RCC 7860 (cell line): Measurements from ENCODE around the gene MARK2.
"Not testable (repeated sequence)": the region's sequence is repeated elsewhere in the genome, so short reads cannot be mapped to it uniquely, and the experiment has no call there.

Experiments
- DNase-seq: peaks from one replicate; pipeline ENCODE4 v3.0.0-alpha.2; 2015; ENCODE audit warnings: low spot score
- FAIRE-seq: peaks from 2 replicates; lab custom pipeline; 2012; peaks lifted over from hg19 to GRCh38; lab: Jason Lieb, UNC

MARK2 gene

DNA sequence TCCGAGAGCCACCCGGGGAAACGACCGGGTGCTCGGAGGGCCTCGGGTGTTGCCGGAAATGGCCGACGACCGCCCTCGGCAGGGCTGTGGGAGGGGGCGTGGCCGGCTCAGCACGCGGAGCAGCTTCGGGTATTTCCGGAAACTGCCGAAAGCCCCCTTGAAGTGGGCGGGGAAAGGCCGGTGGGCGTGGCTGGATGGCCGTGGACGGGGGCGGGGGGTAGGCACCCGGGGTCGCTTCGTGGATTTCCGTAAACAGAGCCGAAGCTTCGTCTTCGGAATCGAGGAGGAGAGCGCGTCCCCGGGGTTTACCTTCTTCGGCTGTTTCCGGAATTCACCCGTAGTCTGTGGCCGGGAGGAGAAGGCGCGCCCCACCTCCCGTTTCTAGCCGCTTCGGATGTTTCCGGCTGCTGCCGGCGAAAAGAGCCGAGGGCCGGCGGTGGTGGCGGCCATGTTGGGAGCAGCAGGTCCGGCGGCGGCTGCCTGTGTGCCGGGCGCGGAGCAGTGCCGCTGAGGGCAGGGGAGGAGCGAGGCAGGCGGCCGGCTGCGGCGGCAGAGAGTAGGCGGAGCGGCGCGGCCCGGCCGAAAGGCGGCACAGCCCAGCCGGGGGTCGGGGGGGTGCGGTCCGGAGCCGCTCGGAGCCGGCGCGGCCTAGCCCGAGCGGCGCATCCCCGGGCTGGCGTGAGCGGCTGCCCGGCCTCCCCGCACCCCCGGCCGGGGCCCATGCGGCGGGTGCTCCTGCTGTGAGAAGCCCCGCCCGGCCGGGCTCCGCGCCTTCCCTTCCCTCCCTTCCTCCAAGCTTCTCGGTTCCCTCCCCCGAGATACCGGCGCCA, at the start of gene MARK2:
Gene MARK2 (plus strand): TSS at position 433 of the 830 bp plus-strand sequence. CDS start 397 bp downstream, at position 830.
- DNase-seq: peak; percentile 95
- FAIRE-seq: peak; percentile 82

DNA sequence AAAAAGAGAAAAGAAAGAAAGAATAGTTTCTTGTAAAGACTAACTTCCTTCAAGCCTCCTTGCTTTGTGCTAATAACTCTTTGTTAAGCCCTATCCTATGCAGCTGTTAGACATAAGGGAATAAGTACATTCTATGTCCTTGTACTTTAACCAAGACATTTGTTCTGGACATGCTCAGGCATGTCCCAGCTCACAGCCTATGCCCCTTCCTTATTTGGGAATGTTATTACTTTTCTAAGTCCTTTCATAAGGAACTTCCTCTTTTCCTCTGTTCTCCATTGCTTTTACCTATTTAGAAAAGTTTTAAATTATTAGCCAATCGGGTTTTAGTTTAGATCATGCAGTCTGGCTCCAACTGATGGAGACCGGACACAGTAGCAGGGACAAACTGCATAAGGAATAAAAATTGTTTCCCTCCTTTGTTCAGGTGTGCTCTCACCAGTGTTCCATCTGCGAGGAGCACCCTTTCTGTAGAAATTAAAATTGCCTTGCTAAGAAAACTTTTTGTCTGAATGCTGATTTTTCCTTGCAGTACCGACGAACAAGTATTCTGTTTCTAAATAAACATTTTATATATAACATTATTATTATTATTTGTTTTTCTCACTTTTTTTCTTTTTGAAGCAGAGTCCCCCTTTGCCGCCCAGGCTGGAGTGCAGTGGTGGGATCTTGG, 47.3 kb upstream of the MARK2 start:
- no peak for DNase-seq
- FAIRE-seq: no peak

DNA sequence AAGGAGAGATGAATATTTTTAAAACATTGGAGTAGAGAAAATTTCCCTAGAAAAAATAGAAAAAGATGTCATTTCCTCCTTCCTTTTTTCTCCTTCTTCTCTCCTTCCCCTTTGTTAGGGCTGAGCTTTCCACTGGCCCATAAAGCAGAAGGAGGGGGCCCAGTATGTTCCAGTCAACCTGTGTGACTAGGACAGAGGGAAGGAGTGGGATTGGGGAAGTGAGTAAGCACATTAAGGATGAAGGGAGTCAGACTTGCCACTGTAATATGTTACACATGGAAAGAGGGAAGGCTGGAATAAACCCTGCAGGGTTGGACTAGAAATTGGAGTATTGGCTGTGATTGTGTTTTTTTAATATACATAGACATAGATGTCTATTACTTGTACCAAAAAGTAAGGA, 45.7 kb upstream of the MARK2 start:
- FAIRE-seq (no peak), DNase-seq (no peak)

DNA sequence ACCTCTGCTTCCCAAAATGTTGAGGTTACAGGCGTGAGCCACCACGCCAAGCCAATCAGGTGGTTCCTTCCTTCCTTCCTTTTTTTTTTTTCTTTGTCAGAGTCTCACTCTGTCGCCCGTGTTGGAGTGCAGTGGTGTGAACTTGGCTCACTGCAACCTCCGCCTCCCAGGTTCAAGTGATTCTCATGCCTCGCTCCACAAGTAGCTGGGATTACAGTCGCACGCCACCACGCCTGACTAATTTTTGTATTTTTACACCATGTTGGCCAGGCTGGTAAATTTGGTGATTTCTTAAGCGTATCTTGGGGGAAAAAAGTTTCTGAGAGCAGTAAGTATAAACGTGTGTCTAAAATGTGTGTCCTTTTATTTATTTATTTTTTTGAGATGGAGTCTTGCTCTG, 43.8 kb upstream of the MARK2 start:
- DNase-seq (no peak), FAIRE-seq (no peak)

DNA sequence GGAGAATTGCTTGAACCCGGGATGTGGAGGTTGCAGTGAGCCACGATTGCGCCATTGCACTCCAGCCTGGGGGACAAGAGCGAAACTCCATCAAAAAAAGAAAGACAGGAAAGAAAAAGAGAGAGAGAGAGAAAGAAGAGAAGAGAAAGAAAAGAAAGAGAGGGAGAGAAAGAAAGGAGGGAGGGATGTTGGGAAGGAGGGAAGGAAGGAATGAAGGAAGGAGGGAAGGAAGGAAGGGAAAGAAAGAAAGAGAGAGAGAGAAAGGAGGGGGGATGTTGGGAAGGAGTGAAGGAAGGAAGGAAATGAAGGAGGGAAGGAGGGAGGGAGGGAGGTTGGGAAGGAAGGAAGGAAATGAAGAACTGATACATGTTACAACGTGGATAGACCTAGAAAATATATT, 38.0 kb upstream of the MARK2 start:
- no peak for FAIRE-seq
- no peak for DNase-seq

DNA sequence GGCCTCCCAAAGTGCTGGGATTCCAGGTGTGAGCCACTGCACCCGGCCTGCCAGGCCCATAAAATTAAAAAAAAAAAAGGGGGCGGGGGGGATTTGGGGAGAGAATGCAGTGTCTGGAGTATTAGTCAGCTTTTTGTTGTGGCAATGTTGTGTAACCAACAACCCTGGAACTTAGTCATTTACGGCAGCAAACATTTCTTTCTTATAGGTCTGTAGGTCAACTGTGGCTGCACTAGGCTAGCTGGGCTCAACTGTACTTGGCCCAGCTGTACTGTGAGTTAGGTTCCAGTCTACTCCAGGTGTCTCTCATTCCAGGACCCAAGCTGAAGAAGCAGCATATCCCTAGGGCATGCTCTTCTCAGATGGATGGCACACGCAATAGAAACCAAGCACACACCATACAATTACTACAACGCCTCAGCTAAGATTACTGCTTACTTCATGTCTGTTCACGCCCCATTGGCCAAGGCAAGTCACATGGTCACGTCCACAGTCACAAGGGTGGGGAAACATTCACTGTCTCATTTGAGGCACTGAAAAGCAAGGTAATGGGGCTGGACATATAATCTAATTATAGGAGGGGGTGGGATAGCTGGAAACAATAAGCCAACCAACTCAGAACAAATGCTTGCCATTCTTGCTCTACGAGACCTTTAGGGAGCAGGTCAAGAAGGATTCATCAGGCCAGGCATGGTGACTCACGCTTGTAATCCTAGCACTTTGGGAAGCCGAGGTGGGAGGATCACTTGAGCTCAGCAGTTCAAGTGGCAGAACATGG, 36.1 kb upstream of the MARK2 start:
- FAIRE-seq (no peak), DNase-seq (peak; percentile 45)

DNA sequence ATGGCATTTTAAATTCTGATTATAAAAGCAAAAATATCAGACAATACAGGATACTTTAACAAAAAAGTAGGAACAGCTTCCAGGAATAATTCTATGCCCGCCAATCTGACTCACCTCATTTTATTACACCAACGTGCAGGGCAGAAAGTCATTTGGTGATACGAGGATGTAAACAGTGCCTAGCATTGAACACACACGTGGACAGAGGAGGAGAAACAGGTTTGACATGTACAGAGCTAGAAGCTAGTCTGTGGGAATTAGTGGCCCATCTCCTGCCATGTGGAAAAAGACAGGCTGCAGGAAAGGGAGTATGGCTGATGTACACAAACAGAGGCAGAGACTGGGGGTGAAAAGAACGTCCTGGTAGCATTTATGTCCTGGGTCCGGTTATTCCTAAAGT, 34.7 kb upstream of the MARK2 start:
- FAIRE-seq: no peak
- DNase-seq: no peak

DNA sequence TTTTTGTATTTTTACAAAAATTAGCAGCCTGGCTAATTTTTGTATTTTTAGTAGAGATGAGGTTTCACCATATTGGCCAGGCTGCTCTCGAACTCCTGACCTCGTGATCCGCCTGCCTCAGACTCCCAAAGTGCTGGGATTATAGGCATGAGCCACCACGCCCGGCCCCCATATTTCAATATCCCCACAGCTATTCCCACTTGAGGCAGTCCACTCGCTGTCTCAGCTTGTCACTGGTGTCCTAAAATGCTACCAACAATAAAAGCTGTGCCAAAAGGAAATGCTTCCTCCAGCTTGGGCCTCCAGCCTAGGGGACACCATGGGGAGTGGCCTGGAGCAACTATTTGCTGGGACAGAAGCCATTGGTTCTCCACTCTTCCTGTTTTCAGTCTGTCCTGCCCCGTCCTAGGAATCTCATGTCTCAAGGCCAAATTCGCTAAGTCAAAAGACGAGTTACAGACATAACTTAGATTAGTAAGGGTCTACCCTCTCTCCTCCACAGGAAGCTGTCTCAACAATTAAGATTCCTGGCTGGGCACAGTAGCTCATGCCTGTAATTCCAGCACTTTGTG, 33.0 kb upstream of the MARK2 start:
- DNase-seq (no peak), FAIRE-seq (no peak)

DNA sequence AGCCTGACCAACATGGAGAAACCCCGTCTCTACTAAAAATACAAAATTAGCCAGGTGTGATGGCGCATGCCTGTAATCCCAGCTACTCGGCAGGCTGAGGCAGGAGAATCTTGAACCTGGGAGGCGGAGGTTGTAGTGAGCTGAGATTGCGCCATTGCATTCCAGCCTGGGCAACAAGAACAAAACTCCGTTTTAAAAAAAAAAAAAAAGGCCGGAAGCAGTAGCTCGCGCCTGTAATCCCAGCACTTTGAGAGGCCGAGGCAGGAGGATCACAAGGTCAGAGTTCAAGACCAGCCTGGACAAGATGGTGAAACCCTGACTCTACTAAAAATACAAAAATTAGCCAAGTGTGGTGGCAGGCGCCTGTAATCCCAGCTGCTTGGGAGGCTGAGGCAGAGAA, 28.5 kb upstream of the MARK2 start:
- FAIRE-seq: not testable (repeated sequence)

DNA sequence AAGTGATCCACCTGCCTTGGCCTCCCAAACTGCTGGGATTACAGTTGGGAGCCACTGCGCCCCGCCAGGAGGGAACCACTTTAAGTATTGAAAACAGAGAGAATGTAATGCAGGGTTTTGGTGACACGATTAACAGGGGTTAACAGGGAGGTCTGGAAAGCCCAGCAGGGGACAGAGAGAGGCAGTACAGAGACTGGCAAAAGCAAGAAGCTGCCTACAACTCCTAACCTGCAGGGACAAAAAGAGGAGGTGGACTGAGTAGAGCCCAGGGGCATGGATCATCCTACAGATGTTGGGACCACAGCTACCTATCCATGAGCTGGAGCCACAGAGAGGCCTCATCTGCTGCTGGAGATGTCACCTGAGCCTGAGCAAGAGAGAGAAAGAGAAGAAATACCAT, 27.4 kb upstream of the MARK2 start:
- no peak for DNase-seq
- FAIRE-seq: no peak

More for the DNA sequence above, 28.5 kb upstream of the MARK2 start:
- not testable (repeated sequence) for DNase-seq

DNA sequence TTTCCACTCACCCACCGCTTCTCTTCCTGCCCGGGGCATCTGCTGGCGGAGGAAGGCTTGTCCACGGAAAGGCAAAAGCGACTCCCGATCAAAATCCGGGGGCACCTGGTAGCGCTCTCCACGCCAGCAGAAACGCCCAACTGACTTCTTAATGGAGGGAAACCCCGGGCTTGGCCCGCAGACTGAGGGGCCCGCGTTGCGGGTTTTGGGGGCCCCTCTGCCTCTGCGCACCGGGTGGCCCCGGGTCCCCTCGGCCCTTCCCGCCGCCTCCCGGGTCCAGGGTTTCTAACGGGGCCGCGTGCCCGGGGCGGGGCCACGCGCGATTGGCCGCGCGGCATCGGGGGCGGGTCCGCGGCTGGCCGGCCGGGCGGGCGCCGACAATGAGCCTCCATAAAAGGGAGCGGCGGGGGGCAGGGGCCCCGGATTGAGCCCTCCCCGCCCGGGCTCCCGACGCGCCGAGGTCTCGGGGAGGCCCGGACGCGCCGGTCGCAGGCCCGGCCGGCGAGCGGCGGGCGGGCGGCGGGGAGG, 25.8 kb upstream of the MARK2 start, which contains the start of gene SPINDOC:
Gene SPINDOC (plus strand): TSS at position 422 of the 528 bp plus-strand sequence. CDS start 231 bp downstream, outside the sequence.
- DNase-seq (peak; percentile 32), FAIRE-seq (no peak)

DNA sequence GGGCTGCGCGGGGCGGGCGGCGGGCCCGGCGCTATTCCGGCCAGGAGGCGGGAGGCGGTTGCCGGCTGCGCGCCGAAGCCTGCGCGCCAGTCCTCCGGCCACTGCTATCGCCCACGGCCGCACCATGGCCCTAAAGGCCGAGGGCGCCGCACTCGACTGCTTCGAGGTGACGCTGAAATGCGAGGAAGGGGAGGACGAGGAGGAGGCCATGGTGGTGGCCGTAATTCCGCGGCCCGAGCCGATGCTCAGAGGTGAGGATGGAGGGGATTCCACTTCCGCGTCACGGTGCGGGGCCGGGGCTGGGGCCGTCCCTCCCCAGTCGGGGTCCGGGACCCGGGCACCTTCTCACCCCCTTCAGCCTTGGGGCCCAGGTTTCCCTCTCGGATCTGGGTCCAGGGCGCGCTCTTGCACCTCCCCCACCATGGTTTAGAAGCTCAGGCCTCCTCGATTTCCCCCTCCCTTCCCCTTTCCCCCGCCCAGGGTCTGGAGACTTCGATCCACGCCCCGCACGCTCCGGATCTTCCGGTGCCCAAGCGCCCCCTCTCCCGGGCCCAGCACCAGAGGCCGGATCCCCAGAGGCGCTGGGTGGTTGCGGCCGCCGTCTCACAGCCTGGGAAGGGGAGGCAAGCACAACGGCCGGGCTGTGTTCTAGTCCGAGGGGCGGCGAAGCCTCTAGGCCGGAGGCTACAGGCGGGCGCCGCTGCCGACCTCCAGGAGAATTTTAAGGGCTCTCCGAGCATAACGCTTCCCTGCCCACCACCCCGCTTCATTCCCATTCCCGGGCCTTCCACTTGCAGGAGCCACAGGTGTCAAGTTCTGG, 25.1 kb upstream of the MARK2 start:
- DNase-seq (no peak), FAIRE-seq (no peak)

DNA sequence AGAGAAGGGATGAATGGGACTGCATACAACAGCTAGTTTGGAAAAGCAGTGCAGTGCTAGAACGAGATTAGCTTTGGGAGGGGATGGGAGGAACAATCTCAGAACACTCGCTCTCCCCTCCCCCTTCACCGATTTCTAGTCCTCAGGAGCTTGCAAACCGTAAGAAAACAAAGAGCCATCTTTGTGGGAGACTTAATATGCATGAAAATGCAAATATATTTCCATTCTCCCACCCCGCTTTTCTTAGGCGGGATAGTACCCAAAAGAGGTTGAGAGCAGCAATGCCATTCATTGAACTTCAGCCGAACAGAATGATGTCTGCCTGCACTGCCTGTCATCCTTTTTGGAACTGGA, 24.6 kb upstream of the MARK2 start:
- no peak for DNase-seq
- no peak for FAIRE-seq

DNA sequence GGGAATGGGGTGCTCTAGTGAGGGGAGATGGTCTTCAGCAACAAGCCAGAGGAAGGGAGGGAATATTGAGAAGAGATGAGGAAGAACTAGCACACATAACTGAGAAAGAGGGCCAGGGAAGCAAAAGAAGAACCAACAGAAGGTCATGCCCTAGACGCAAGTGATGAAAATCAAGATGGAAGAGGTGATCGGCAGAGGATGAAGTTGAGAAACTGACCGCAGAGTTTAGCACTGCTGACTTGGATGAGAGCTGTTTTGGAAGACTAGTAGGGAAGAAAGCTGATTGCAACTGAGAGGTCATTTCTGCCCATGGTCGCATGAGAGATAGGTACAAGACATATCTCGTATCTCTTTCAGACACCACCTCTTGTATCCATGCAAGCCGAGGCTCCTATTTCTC, 22.7 kb upstream of the MARK2 start:
- no peak for FAIRE-seq
- no peak for DNase-seq

DNA sequence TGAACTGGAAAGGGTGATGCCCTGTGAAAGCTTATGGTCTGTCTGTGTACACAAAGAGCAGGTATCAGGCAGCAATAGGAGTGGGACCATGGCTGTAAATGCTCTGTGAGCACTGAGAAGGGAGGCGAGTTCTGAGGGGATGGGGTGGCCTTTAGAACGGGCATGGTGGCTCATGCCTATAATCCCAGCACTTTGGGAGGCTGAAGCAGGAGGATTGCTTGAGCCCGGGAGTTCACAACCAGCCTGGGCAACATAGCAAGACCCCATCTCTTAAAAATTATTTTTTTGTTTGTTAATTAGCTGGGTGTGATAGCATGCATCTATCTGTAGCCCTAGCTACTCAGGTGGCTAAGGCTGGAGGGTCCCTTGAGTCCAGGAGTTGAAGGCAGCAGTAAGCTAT, 22.2 kb upstream of the MARK2 start:
- FAIRE-seq (no peak), DNase-seq (no peak)

DNA sequence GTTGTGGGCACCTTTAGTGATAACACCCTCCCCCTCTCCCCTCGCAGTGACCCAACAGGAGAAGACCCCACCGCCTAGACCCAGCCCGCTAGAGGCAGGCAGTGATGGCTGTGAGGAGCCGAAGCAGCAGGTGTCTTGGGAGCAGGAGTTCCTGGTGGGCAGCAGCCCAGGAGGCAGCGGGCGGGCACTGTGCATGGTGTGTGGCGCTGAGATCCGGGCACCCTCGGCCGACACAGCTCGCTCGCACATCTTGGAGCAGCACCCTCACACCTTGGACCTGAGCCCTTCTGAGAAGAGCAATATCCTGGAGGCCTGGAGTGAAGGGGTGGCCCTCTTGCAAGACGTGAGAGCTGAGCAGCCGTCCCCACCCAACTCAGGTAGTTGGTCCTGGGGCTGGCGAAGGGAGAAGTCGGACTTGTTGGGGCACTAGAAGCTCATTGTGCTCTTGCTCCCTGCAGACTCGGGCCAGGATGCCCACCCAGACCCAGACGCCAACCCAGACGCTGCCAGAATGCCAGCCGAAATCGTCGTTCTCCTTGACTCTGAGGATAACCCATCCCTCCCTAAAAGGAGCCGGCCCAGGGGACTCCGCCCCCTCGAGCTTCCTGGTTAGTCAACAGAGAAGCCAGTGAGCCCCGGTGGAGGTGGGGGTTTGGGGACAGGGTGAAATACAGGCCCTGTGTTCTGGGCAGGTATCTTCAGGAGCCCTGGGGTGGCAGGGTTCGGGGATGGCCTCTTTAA, 21.0 kb upstream of the MARK2 start:
- DNase-seq (no peak), FAIRE-seq (no peak)

DNA sequence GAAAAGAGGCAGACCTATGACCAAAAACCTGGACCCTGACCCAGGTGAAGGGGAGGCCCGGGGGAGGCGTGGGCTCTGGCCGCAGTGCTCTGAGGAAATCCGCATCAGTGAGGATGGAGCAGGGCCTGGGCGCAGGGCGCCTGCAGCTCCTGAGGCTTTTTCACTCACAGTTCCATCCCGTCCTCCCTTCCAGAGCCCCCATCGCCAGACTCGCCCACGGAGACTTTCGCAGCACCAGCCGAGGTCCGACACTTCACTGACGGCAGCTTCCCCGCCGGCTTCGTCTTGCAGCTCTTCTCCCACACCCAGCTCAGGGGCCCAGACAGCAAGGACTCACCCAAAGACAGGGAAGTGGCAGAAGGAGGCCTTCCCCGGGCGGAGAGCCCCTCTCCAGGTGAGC, 20.3 kb upstream of the MARK2 start:
- no peak for FAIRE-seq

DNA sequence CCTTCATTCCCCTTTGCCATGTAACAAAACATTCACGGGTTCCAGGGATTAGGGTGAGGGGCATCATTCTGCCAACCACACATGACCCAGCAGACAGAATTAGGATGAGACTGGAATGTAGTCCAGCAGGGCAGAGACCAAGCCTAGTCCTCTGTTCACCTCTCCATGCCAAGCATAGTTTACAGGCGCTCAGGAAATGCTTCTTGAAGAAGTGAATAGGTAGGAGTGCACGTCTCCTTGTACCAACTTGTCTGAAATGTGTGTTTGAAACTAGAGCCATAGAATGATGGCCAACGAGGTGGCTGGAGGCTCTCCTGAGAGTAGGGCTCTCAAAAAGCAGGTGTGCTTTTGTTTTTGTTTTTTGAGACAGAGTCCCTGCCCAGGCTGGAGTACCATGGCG, 17.5 kb upstream of the MARK2 start:
- no peak for FAIRE-seq
- DNase-seq: no peak

More for the DNA sequence above, 20.3 kb upstream of the MARK2 start:
- no peak for DNase-seq

DNA sequence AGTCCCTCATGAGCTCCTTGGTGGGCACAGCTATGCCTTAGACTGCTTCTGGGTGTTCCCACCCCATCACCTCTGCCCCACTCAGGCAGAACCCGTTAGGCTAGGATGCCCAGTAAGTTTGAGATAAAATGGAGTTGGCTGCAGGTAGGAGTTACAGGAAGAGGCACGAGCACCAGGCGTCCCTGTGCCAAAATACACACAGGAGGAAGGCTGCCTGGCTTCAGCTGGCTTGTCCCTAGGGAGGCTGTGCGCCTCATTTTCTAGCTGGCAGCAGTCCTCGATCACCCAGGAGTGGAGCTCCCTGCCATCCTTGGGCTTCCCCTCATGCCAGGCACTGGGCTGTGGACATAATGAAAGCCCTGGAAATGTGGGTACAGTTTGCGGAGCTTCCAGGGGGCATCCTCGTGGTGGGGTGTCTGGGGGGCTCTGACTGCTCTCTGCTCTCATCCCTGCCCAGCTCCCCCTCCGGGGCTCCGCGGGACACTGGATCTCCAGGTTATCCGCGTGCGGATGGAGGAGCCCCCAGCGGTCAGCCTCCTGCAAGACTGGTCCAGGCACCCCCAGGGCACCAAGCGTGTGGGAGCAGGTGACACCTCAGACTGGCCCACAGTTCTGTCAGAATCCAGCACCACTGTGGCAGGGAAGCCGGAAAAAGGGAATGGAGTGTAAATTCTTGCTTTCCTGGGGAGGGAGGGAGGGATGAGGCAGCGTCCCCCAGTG, 12.3 kb upstream of the MARK2 start:
- no peak for FAIRE-seq
- no peak for DNase-seq
